Uterus (tissue), 4 donors: ENCODE measurements around the gene RARRES1. TPM values are rescaled to one million over a fixed set of nuclear protein-coding genes. Genes with fewer than 3 reads are reported as not detected.

Experiments
- DNase-seq, 2 donors: peaks; one replicate each; pipeline ENCODE4 v3.0.0-alpha.2; 2019 to 2020
- H3K27ac ChIP-seq, 2 donors: fragments of 200-600 bp; sonication (generic); 1 replicate in 1 of 2; 2 replicates in 1 of 2; pipeline ENCODE4 v1.5.1; 2016 to 2018
- H3K27me3 ChIP-seq, 2 donors: fragments of 200-600 bp; sonication (generic); one replicate each; pipeline ENCODE4 v1.5.1; 2018 to 2019; ENCODE audit warnings: control low read depth in 1 of 2
- H3K36me3 ChIP-seq, 2 donors: fragments of 200-600 bp; sonication (generic); one replicate each; pipeline ENCODE4 v1.5.1; 2019; ENCODE audit warnings: control low read depth in 1 of 2
- H3K4me1 ChIP-seq, 2 donors: fragments of 200-600 bp; sonication (generic); one replicate each; pipeline ENCODE4 v1.5.1; 2018 to 2019; ENCODE audit warnings: control low read depth in 1 of 2
- H3K4me3 ChIP-seq, 2 donors: fragments of 200-600 bp; sonication (generic); 1 replicate in 1 of 2; 2 replicates in 1 of 2; pipeline ENCODE4 v1.5.1; 2018 to 2019; ENCODE audit warnings: mild to moderate bottlenecking in 1 of 2
- H3K9me3 ChIP-seq, 2 donors: fragments of 200-600 bp; sonication (generic); one replicate each; pipeline ENCODE4 v1.5.1; 2019; ENCODE audit warnings: control low read depth in 1 of 2
- POLR2A ChIP-seq, 2 donors: fragments of 450-650 bp; IDR thresholded peaks; one replicate each; pipeline ENCODE4 v1.6.1; 2016; ENCODE audit warnings: antibody characterized with exemption in 2 of 2, mild to moderate bottlenecking in 1 of 2, moderate library complexity in 1 of 2
- intact Hi-C: fragments of 100-400 bp; cut with DNase I; formaldehyde crosslinking; loops from one replicate; pipeline ENCODE4 v1.15.1; 2023; ENCODE audit warnings: low total_unique reads
- total RNA-seq, 4 donors: library from RNA; depleted of rRNA in 3 of 4; stranded (reverse); fragments of >200 nt in 3 of 4; gene quantifications; one replicate each; pipeline versions ENCODE4 v1.1.0 to v1.2.4, GENCODE V29; 2014 to 2023
- TF ChIP-seq, protein P1 (sequence below), 4 experiments: fragments of 200-600 bp in 2 of 4; fragments of 450-650 bp in 2 of 4; sonication (generic) in 2 of 4; IDR thresholded peaks; one replicate each; pipeline ENCODE4 v1.5.1; 2016 to 2019; ENCODE audit warnings: antibody characterized with exemption in 4 of 4, mild to moderate bottlenecking in 2 of 4, moderate library complexity in 1 of 4
- donor health status: DM: yes; HTN: yes; CAD: no.

Gene RARRES1
- total RNA-seq, 4 donors from 2014 or later, result 12.8 to 398 (median 50.5) TPM

- intact Hi-C loops, result no loop called here
- DNase-seq, result peak; percentile 29 to 46
- TF ChIP-seq, protein P1, sequence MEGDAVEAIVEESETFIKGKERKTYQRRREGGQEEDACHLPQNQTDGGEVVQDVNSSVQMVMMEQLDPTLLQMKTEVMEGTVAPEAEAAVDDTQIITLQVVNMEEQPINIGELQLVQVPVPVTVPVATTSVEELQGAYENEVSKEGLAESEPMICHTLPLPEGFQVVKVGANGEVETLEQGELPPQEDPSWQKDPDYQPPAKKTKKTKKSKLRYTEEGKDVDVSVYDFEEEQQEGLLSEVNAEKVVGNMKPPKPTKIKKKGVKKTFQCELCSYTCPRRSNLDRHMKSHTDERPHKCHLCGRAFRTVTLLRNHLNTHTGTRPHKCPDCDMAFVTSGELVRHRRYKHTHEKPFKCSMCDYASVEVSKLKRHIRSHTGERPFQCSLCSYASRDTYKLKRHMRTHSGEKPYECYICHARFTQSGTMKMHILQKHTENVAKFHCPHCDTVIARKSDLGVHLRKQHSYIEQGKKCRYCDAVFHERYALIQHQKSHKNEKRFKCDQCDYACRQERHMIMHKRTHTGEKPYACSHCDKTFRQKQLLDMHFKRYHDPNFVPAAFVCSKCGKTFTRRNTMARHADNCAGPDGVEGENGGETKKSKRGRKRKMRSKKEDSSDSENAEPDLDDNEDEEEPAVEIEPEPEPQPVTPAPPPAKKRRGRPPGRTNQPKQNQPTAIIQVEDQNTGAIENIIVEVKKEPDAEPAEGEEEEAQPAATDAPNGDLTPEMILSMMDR (IDR thresholded peaks at IDR 0.05), result peak; percentile 24 to 55 (median 54)
- no peak for TF ChIP-seq POLR2A (IDR thresholded peaks at IDR 0.05)
Measured at GRCh38 chr3:158659454-158660237, 72.6 kb downstream of the RARRES1 start.

GRCh38 chr3:158658889-158659288 is 73.4 kb downstream of the RARRES1 start:
- Histone ChIP-seq H3K27ac (no peak overlapping the region), H3K9me3 (no peaks in the 10 kb centered on the region), H3K36me3 (no peaks in the 10 kb centered on the region), H3K27me3 (no peaks in the 10 kb centered on the region), H3K4me3 (no peak overlapping the region), H3K4me1 (no peaks in the 10 kb centered on the region)
- TF ChIP-seq, protein P1 (IDR thresholded peaks at IDR 0.05), result no peak
- no peak for TF ChIP-seq POLR2A (IDR thresholded peaks at IDR 0.05)
- no peak for DNase-seq
- intact Hi-C loops, result no loop called here

More at GRCh38 chr3:158659454-158660237, 72.6 kb downstream of the RARRES1 start:
- H3K27me3 ChIP-seq, result no peaks in the 10 kb centered on the region
- no peaks in the 10 kb centered on the region for H3K9me3 ChIP-seq
- H3K4me3 ChIP-seq, result no peak overlapping the region
- H3K27ac ChIP-seq, result peak overlapping the region; percentile 13 to 38
- no peaks in the 10 kb centered on the region for H3K36me3 ChIP-seq
- no peaks in the 10 kb centered on the region for H3K4me1 ChIP-seq

- Histone ChIP-seq H3K36me3 (no peaks in the 10 kb centered on the region), H3K9me3 (no peaks in the 10 kb centered on the region), H3K27me3 (no peaks in the 10 kb centered on the region), H3K27ac (no peak overlapping the region), H3K4me1 (no peaks in the 10 kb centered on the region), H3K4me3 (no peak overlapping the region)
- intact Hi-C loops, result no loop called here
- TF ChIP-seq, protein P1 (IDR thresholded peaks at IDR 0.05), result no peak
- no peak for TF ChIP-seq POLR2A (IDR thresholded peaks at IDR 0.05)
- DNase-seq, result no peak
Measured at GRCh38 chr3:158652463-158652862, 79.8 kb downstream of the RARRES1 start.

- H3K4me1 ChIP-seq, result no peaks in the 10 kb centered on the region
- H3K27me3 ChIP-seq, result no peaks in the 10 kb centered on the region
- H3K27ac ChIP-seq, result no peak overlapping the region
- no peaks in the 10 kb centered on the region for H3K36me3 ChIP-seq
- H3K9me3 ChIP-seq, result no peaks in the 10 kb centered on the region
- no peak overlapping the region for H3K4me3 ChIP-seq
- no peak for DNase-seq
- intact Hi-C loops, result no loop called here
- TF ChIP-seq, protein P1 (IDR thresholded peaks at IDR 0.05), result no peak
- no peak for TF ChIP-seq POLR2A (IDR thresholded peaks at IDR 0.05)
Measured at GRCh38 chr3:158651192-158651591, 81.1 kb downstream of the RARRES1 start.

DNA sequence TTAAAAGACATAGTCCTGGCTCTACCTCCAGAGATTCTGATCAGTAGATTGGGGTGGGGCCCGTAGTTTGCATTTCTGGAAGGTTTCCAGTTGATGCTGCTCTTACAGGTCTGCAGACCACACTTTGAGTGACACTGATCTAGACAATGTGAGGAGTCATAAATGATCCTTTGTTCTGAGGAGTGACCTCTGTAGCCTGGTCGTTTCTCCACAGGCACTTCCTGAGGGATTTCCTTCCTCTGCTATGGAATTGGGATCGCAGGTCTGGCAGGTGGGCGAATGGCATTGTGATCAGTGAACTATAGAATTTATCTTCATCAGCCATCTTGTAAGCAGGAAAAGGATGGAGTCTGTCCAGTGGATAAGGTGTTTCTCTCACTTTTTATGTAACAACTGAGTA is 82.5 kb downstream of the RARRES1 start:
- Histone ChIP-seq H3K9me3 (no peaks in the 10 kb centered on the region), H3K4me3 (no peak overlapping the region), H3K27ac (no peak overlapping the region), H3K27me3 (no peaks in the 10 kb centered on the region), H3K4me1 (no peaks in the 10 kb centered on the region), H3K36me3 (no peaks in the 10 kb centered on the region)
- no peak for TF ChIP-seq POLR2A (IDR thresholded peaks at IDR 0.05)
- TF ChIP-seq, protein P1 (IDR thresholded peaks at IDR 0.05), result no peak
- intact Hi-C loops, result loop anchor here (10.0 kb wide), 1 partner anchor 145 kb away; no protein-coding TSS in a partner anchor
- DNase-seq, result no peak
